Measurements from ENCODE around the gene BTD.

- TF ChIP-seq GLIS3 (CRISPR knock-in tag; IDR thresholded peaks at IDR 0.05) (no peak), PPARA (CRISPR knock-in tag; IDR thresholded peaks at IDR 0.05; ENCODE audit: borderline replicate concordance) (no peak), ZFP3 (CRISPR knock-in tag; IDR thresholded peaks at IDR 0.05) (no peak), TCF4 (CRISPR knock-in tag; IDR thresholded peaks at IDR 0.05; ENCODE audit: borderline replicate concordance) (no peak), RARB (CRISPR knock-in tag; IDR thresholded peaks at IDR 0.05) (no peak), ZFP30 (CRISPR knock-in tag; IDR thresholded peaks at IDR 0.05) (no peak), PATZ1 (CRISPR knock-in tag; IDR thresholded peaks at IDR 0.05; ENCODE audit: borderline replicate concordance) (no peak), SNAI2 (CRISPR knock-in tag; IDR thresholded peaks at IDR 0.05) (no peak), OSR1 (CRISPR knock-in tag; IDR thresholded peaks at IDR 0.05) (no peak), CREB5 (CRISPR knock-in tag; IDR thresholded peaks at IDR 0.05; ENCODE audit: low read depth) (no peak), POU6F1 (CRISPR knock-in tag; IDR thresholded peaks at IDR 0.05; ENCODE audit: borderline replicate concordance, low read depth) (no peak), ZNF70 (CRISPR knock-in tag; IDR thresholded peaks at IDR 0.05) (no peak), ZNF8 (CRISPR knock-in tag; IDR thresholded peaks at IDR 0.05) (no peak), TSHZ2 (CRISPR knock-in tag; IDR thresholded peaks at IDR 0.05) (no peak)
Measured at GRCh38 chr3:15665510-15666150, 64.1 kb downstream of the BTD start.

All from SK-N-SH treated with all-trans-retinoic acid at 6 μM for 48 hours (cell line).